Testis (tissue), 2 donors: Measurements from ENCODE around the gene AMBN.

ENCODE experiments used
- POLR2A ChIP-seq: fragments of 450-650 bp; IDR thresholded peaks from one replicate; pipeline ENCODE4 v1.6.1; 2017; ENCODE audit warnings: antibody characterized with exemption, mild to moderate bottlenecking, moderate library complexity
- TF ChIP-seq, protein P1 (sequence below), 3 experiments: fragments of 450-650 bp in 2 of 3; fragments of 200-600 bp in 1 of 3; sonication (generic) in 1 of 3; IDR thresholded peaks; one replicate each; pipeline ENCODE4 v1.5.1; 2016 to 2019; ENCODE audit warnings: antibody characterized with exemption in 3 of 3, mild to moderate bottlenecking in 2 of 3, moderate library complexity in 1 of 3

- TF ChIP-seq, protein P1, sequence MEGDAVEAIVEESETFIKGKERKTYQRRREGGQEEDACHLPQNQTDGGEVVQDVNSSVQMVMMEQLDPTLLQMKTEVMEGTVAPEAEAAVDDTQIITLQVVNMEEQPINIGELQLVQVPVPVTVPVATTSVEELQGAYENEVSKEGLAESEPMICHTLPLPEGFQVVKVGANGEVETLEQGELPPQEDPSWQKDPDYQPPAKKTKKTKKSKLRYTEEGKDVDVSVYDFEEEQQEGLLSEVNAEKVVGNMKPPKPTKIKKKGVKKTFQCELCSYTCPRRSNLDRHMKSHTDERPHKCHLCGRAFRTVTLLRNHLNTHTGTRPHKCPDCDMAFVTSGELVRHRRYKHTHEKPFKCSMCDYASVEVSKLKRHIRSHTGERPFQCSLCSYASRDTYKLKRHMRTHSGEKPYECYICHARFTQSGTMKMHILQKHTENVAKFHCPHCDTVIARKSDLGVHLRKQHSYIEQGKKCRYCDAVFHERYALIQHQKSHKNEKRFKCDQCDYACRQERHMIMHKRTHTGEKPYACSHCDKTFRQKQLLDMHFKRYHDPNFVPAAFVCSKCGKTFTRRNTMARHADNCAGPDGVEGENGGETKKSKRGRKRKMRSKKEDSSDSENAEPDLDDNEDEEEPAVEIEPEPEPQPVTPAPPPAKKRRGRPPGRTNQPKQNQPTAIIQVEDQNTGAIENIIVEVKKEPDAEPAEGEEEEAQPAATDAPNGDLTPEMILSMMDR (IDR thresholded peaks at IDR 0.05), result no peak
- TF ChIP-seq POLR2A, result no peak
These were observed 40.0 kb downstream of the AMBN start for GRCh38 chr4:70632028-70632427.
